Measurements from ENCODE around the gene TMEM72. TPM values are rescaled to one million over a fixed set of nuclear protein-coding genes. Genes with fewer than 3 reads are reported as not detected.
A peak's percentile ranks its signal among the peaks of the same experiment; 100 is the strongest.

The TMEM72 gene
- total and polyA plus RNA-seq, 2 experiments from 2014 or later = not detected

DNA sequence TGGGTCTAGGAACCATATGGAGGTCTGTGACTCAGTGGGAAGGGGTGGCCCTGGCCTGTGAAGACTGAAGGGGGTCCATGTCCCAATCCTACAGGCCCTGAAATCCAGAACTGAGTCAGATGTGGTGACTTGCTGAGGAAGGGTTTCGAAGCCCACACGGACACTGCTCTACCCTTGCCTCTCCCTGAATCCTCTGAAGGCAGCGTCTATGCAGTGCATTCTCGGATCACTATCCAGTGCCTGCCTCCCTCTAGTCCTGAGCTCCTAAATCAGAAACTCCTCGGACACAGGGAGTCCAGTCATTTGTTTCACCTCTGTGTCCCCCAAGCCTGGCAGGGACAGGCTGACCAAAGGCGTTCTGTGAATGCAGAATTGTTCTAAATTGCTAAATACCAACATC is 25.4 kb upstream of the TMEM72 start:
- Histone ChIP-seq H4K20me1 (replicated peaks; ENCODE audit: insufficient read depth) (no peaks in the 10 kb centered on the region), H3K9me2 (ENCODE audit: insufficient read depth) (peaks cover 7% of the 10 kb centered on the region; the same call in 1 of the 2 replicates), H3F3A (replicated peaks; ENCODE audit: low read depth) (no peaks in the 10 kb centered on the region), H3K27me3 (ENCODE audit: insufficient read depth) (no peaks in the 10 kb centered on the region), H2AFZ (0 out of 2 replicates have a peak overlapping the region, but pooled peaks have one; percentile 32), H3K36me3 (ENCODE audit: insufficient read depth) (no peaks in the 10 kb centered on the region), H3K79me2 (replicated peaks; ENCODE audit: insufficient read depth) (no peaks in the 10 kb centered on the region), H3K4me3 (no peak overlapping the region), H3K4me2 (no peak overlapping the region), H3K4me1 (ENCODE audit: insufficient read depth) (no peaks in the 10 kb centered on the region), H3K27ac (ENCODE audit: low read depth) (no peak overlapping the region)
- H3K27me3 Mint-ChIP-seq (ENCODE audit: insufficient read depth, low read depth, poor library complexity) = peaks cover 5% of the 10 kb centered on the region
- H3K4me1 Mint-ChIP-seq = peaks cover 13% of the 10 kb centered on the region
- ATAC-seq (no peak), DNase-seq (ENCODE audit: low spot score) (no peak)
- no peak overlapping the region for H3K27ac Mint-ChIP-seq
- H3K4me3 Mint-ChIP-seq = no peak overlapping the region
- TF ChIP-seq CTCF (conservative IDR thresholded peaks at IDR 0.05; ENCODE audit: low read depth in 2 of 2) = no peak
- no peak for TF ChIP-seq ZNF462 (CRISPR knock-in tag; IDR thresholded peaks at IDR 0.05)
- TF ChIP-seq EZH2 (IDR thresholded peaks at IDR 0.05; ENCODE audit: low read depth, unreplicated experiment) = no peak
- no peak for TF ChIP-seq JUNB (IDR thresholded peaks at IDR 0.05; ENCODE audit: unreplicated experiment)
- no peak for TF ChIP-seq NANOG (IDR thresholded peaks at IDR 0.05; ENCODE audit: borderline replicate concordance)
- TF ChIP-seq ZNF114 (CRISPR knock-in tag; IDR thresholded peaks at IDR 0.05) = no peak
- TF ChIP-seq EZH2phosphoT487 (IDR thresholded peaks at IDR 0.05; ENCODE audit: unreplicated experiment) = no peak
- TF ChIP-seq CREB1 (CRISPR knock-in tag; IDR thresholded peaks at IDR 0.05; ENCODE audit: low read depth) = no peak
- no peak for TF ChIP-seq POLR2AphosphoS5 (IDR thresholded peaks at IDR 0.05; ENCODE audit: low read depth)
- no peak for TF ChIP-seq STAT1 (IDR thresholded peaks at IDR 0.05; ENCODE audit: unreplicated experiment)
- no peak for TF ChIP-seq REST (IDR thresholded peaks at IDR 0.05; ENCODE audit: unreplicated experiment)
- no peaks in the 10 kb centered on the region for H3K36me3 Mint-ChIP-seq (ENCODE audit: low read depth)
- no peaks in the 10 kb centered on the region for H3K9me3 Mint-ChIP-seq

Measured in GM23338 (cell line).